K562 (cell line): ENCODE results near the gene HDAC6. TPM values are rescaled to one million over a fixed set of nuclear protein-coding genes. Genes with fewer than 3 reads are reported as not detected.

Experiments
- BCOR ChIP-seq: fragments of 450-650 bp; IDR thresholded peaks from 2 replicates; pipeline ENCODE4 v1.6.1; 2016
- CTBP1 ChIP-seq: fragments of 450-650 bp; IDR thresholded peaks from 2 replicates; pipeline ENCODE4 v1.6.1; 2016; ENCODE audit warnings: borderline replicate concordance
- DIDO1 ChIP-seq: fragments of 450-650 bp; IDR thresholded peaks from 2 replicates; pipeline ENCODE4 v1.6.1; 2016; ENCODE audit warnings: low read depth, missing biosample characterization, missing genetic modification characterization
- E2F3 ChIP-seq: fragments of 250-450 bp; sonication (Bioruptor Pico); IDR thresholded peaks from 2 replicates; pipeline ENCODE4 v1.4.0; 2020; ENCODE audit warnings: mild to moderate bottlenecking
- EWSR1 ChIP-seq: fragments of 450-650 bp; IDR thresholded peaks from 2 replicates; pipeline ENCODE4 v1.6.1; 2018; ENCODE audit warnings: borderline replicate concordance, mild to moderate bottlenecking, low read depth, moderate library complexity; ENCODE audit not compliant: partially characterized antibody
- GTF3C2 ChIP-seq: IDR thresholded peaks from 3 replicates; pipeline ENCODE4 v1.6.1; 2011; ENCODE audit warnings: borderline replicate concordance, mild to moderate bottlenecking, moderate library complexity; ENCODE audit not compliant: insufficient read length; ENCODE audit errors: extremely low read depth
- HDAC8 ChIP-seq: fragments of 450-650 bp; IDR thresholded peaks from 2 replicates; pipeline ENCODE4 v1.6.1; 2016; ENCODE audit warnings: mild to moderate bottlenecking, missing genetic modification characterization, moderate library complexity, missing compliant biosample characterization
- HNRNPL ChIP-seq: fragments of 200-400 bp; formaldehyde crosslinking; IDR thresholded peaks from 2 replicates; pipeline ENCODE4 v1.6.1; 2017; ENCODE audit warnings: low read depth, mild to moderate bottlenecking, low read length
- KLF1 ChIP-seq: fragments of 450-650 bp; IDR thresholded peaks from 2 replicates; pipeline ENCODE4 v1.6.1; 2016; ENCODE audit warnings: missing genetic modification characterization, missing compliant biosample characterization
- NFE2 ChIP-seq: IDR thresholded peaks from 2 replicates; pipeline ENCODE4 v1.6.1; 2014; ENCODE audit warnings: antibody characterized with exemption, low read depth
- PHTF2 ChIP-seq: fragments of 250-450 bp; sonication (Bioruptor Pico); IDR thresholded peaks from 2 replicates; pipeline ENCODE4 v1.5.0; 2021; ENCODE audit warnings: mild to moderate bottlenecking
- PKNOX1 ChIP-seq: fragments of 450-650 bp; IDR thresholded peaks from 2 replicates; pipeline ENCODE4 v1.6.1; 2016
- PML ChIP-seq: IDR thresholded peaks from 2 replicates; pipeline ENCODE4 v1.6.1; 2012; ENCODE audit warnings: low read length, inconsistent platforms
- POLR2H ChIP-seq: IDR thresholded peaks from 2 replicates; pipeline ENCODE4 v1.6.1; 2016; ENCODE audit warnings: missing genetic modification characterization, low read depth, mild to moderate bottlenecking, control low read depth, missing compliant biosample characterization, moderate library complexity
- POLR3A ChIP-seq: IDR thresholded peaks from 2 replicates; pipeline ENCODE4 v1.6.1; 2011; ENCODE audit warnings: borderline replicate concordance, mild to moderate bottlenecking, moderate library complexity; ENCODE audit not compliant: insufficient read length, insufficient read depth; ENCODE audit errors: extremely low read depth
- SMAD1 ChIP-seq: fragments of 150-350 bp; IDR thresholded peaks from 2 replicates; pipeline ENCODE4 v1.6.1; 2014; ENCODE audit warnings: low read length, low read depth; ENCODE audit not compliant: partially characterized antibody
- SRF ChIP-seq, 2 experiments: fragments of 250-450, 450-650 bp in 1 of 2; sonication (Bioruptor Pico) in 1 of 2; sonication (generic) in 1 of 2; formaldehyde crosslinking; IDR thresholded peaks; 2 replicates each; pipeline versions ENCODE4 v1.5.0 to v1.5.1; 2020 to 2022; ENCODE audit warnings: mild to moderate bottlenecking in 1 of 2, missing genetic modification reagents in 1 of 2
- SRSF3 ChIP-seq: fragments of 200-400 bp; formaldehyde crosslinking; IDR thresholded peaks from 2 replicates; pipeline ENCODE4 v1.6.1; 2016; ENCODE audit warnings: mild to moderate bottlenecking, low read length, moderate library complexity; ENCODE audit not compliant: insufficient read depth
- STAG1 ChIP-seq: sonication (generic); formaldehyde crosslinking; IDR thresholded peaks from 2 replicates; pipeline ENCODE4 v1.5.0; 2020; ENCODE audit warnings: missing genetic modification reagents, borderline replicate concordance
- TBL1XR1 ChIP-seq, 2 experiments: IDR thresholded peaks; 2 replicates each; pipeline ENCODE4 v1.6.1; 2012; ENCODE audit warnings: improper control_type of control experiment in 2 of 2, low read length in 2 of 2, mild to moderate bottlenecking in 1 of 2
- ZKSCAN1 ChIP-seq: fragments of 150-350 bp; IDR thresholded peaks from 2 replicates; pipeline ENCODE4 v1.6.1; 2016; ENCODE audit warnings: low read depth, low read length
- ZNF274 ChIP-seq: IDR thresholded peaks from 2 replicates; pipeline ENCODE4 v1.6.1; 2011; ENCODE audit warnings: low read depth, mild to moderate bottlenecking, low read length, moderate library complexity, borderline replicate concordance
- ZNF3 ChIP-seq: fragments of 250-450 bp; sonication (Bioruptor Pico); IDR thresholded peaks from 2 replicates; pipeline ENCODE4 v1.5.0; 2021; ENCODE audit warnings: mild to moderate bottlenecking, moderate library complexity
- ZNF449 ChIP-seq: fragments of 250-450 bp; sonication (Bioruptor Pico); IDR thresholded peaks from 2 replicates; pipeline ENCODE4 v1.8.0; 2022; ENCODE audit warnings: moderate library complexity, mild to moderate bottlenecking, inconsistent platforms
- polyA plus RNA-seq, 8 experiments: library from polyadenylated mRNA; depleted of rRNA in 4 of 8; stranded (reverse) in 5 of 8; unstranded in 3 of 8; fragments of >200 nt; fragmentation: Nextera tagmentation in 2 of 8; fragmentation: Illumina TruSeq in 1 of 8; extraction: Ambion mirVana in 2 of 8; extraction: Trizol in 1 of 8; gene quantifications; 2 replicates each; pipeline versions ENCODE4 v1.2.1 to v1.2.3, GENCODE V29; 2011 to 2014; ENCODE audit warnings: inconsistent platforms in 1 of 8, missing spikeins in 1 of 8
- total RNA-seq, 7 experiments: library from RNA; depleted of rRNA in 6 of 7; stranded (reverse); fragments of >200 nt in 6 of 7; fragmentation: Illumina TruSeq in 2 of 7; extraction: Trizol in 2 of 7; gene quantifications; 2 replicates each; pipeline versions ENCODE4 v1.2.1 to v1.2.3, GENCODE V29; 2011 to 2021; ENCODE audit warnings: low replicate concordance in 1 of 7

HDAC6 gene
- total and polyA plus RNA-seq, 9 of the 15 experiments (the other 6 are each of a cell fraction or from before 2014, with no cell fraction given) = 29.9 to 101 (median 71.2) TPM

- TF ChIP-seq KLF1 (tag) = no peak
- TF ChIP-seq HDAC8 (tag) = no peak
- peak; percentile 87 for TF ChIP-seq DIDO1
- peak; percentile 38; the same call in 1 of the 2 replicates for TF ChIP-seq NFE2
- no peak for TF ChIP-seq EWSR1
- TF ChIP-seq HNRNPL = no peak
- no peak for TF ChIP-seq SRSF3
- TF ChIP-seq PHTF2 = no peak
- TF ChIP-seq SRF (CRISPR knock-in tag; IDR thresholded peaks at IDR 0.05) = peak in 1 of 2 experiments; percentile 82; a peak in 1 of 4 replicates
- no peak for TF ChIP-seq PML
- no peak for TF ChIP-seq GTF3C2
- no peak for TF ChIP-seq ZNF3
- TF ChIP-seq ZKSCAN1 = peak; percentile 18; the same call in 1 of the 2 replicates
- TF ChIP-seq POLR3A = no peak
- TF ChIP-seq PKNOX1 = peak; percentile 68
- no peak for TF ChIP-seq ZNF449
- TF ChIP-seq E2F3 (CRISPR knock-in tag) = peak; percentile 94; the same call in 1 of the 2 replicates
- no peak for TF ChIP-seq ZNF274
- TF ChIP-seq STAG1 (CRISPR knock-in tag) = no peak
- no peak for TF ChIP-seq SMAD1
- no peak for TF ChIP-seq BCOR
- TF ChIP-seq TBL1XR1 (IDR thresholded peaks at IDR 0.05; ENCODE audit: low read length in 2 of 2) = 0 out of 4 replicates have a peak, but pooled peaks of 1 of the 2 experiments have one; percentile 57
- TF ChIP-seq CTBP1 = peak; percentile 18; the same call in 1 of the 2 replicates
- no peak for TF ChIP-seq POLR2H
These were observed at the start of gene HDAC6 (continued) for GRCh38 chrX:48801280-48802088.
